Muscle layer of duodenum (tissue), 2 donors: Measurements from ENCODE around the gene HEATR9.

Experiments
- H3K27ac ChIP-seq: one replicate; pipeline ENCODE4 v1.7.0; 2013; ENCODE audit warnings: mild to moderate bottlenecking, low read length
- H3K27me3 ChIP-seq: one replicate; pipeline ENCODE4 v1.7.0; 2013; ENCODE audit warnings: low read depth, mild to moderate bottlenecking, control low read depth, low read length
- H3K36me3 ChIP-seq, 2 donors: one replicate each; pipeline ENCODE4 v1.7.0; 2013; ENCODE audit warnings: low read length in 2 of 2, control low read depth in 1 of 2, mild to moderate bottlenecking in 1 of 2; ENCODE audit not compliant: insufficient read depth in 2 of 2, control insufficient read depth in 1 of 2
- H3K4me1 ChIP-seq, 2 donors: one replicate each; pipeline ENCODE4 v1.7.0; 2013; ENCODE audit warnings: low read length in 2 of 2, mild to moderate bottlenecking in 2 of 2, control low read depth in 1 of 2, moderate library complexity in 1 of 2; ENCODE audit not compliant: insufficient read depth in 2 of 2, control insufficient read depth in 1 of 2
- H3K4me3 ChIP-seq, 2 donors: one replicate each; pipeline ENCODE4 v1.7.0; 2013; ENCODE audit warnings: low read length in 2 of 2, low read depth in 1 of 2, mild to moderate bottlenecking in 1 of 2
- H3K9me3 ChIP-seq, 2 donors: one replicate each; pipeline ENCODE4 v1.7.0; 2013; ENCODE audit warnings: low read length in 2 of 2, control low read depth in 1 of 2, mild to moderate bottlenecking in 1 of 2; ENCODE audit not compliant: control insufficient read depth in 1 of 2
- donor health status: healthy.

The HEATR9 gene

DNA sequence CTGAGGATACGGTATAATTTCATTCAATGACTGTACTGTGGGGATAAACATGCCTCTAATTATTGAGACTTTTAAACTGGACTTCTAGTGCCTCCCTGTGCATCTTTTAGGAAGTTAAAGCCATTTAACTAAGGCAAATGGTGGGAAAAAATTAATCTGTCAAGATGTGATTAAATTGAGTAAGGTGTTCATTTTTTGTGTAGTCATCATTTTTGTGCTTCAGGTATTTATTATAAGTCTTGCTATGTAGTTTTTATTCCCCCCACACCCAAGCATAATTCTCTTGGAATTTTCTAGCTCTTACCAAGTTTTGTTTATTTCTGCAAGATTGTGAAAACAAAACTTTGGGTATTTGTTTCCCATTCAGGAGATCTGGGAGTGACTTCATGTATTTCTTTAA, 49.2 kb downstream of the HEATR9 start:
- Histone ChIP-seq H3K27ac (no peak overlapping the region), H3K36me3 (peaks cover 44 to 49% of the 10 kb centered on the region in 2 donors), H3K4me1 (peaks cover 4 to 21% of the 10 kb centered on the region in 2 donors), H3K27me3 (no peaks in the 10 kb centered on the region), H3K9me3 (no peaks in the 10 kb centered on the region), H3K4me3 (no peak overlapping the region)

GRCh38 chr17:35817196-35817595, 51.5 kb downstream of the HEATR9 start:
- Histone ChIP-seq H3K27me3 (no peaks in the 10 kb centered on the region), H3K27ac (no peak overlapping the region), H3K4me3 (no peak overlapping the region), H3K36me3 (peaks cover 26 to 28% of the 10 kb centered on the region in 2 donors), H3K9me3 (no peaks in the 10 kb centered on the region), H3K4me1 (peaks cover 4 to 26% of the 10 kb centered on the region in 2 donors)

GRCh38 chr17:35816723-35817122, 52.0 kb downstream of the HEATR9 start:
- Histone ChIP-seq H3K4me1 (peaks cover 4 to 31% of the 10 kb centered on the region in 2 donors), H3K27ac (no peak overlapping the region), H3K36me3 (peaks cover 25 to 26% of the 10 kb centered on the region in 2 donors), H3K27me3 (no peaks in the 10 kb centered on the region), H3K9me3 (no peaks in the 10 kb centered on the region), H3K4me3 (no peak overlapping the region)

DNA sequence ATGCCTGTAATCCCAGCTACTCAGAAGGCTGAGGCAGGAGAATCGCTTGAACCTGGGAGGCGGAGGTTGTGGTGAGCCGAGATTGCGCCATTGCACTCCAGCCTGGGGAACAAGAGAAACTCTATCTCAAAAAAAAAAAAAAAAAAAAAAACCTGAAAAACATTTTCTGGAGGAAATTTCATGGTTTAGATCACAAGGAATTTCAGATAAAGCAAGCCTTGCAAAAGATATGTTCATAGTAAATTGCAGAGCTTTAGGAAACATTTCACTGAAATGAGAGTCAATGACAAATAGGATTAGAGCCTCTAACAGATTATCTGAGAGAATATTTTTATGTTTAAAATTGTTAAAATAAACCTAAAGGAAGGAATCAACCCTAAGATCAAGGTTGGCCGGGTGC, 56.2 kb downstream of the HEATR9 start:
- no peaks in the 10 kb centered on the region for H3K9me3 ChIP-seq
- H3K4me1 ChIP-seq, result peaks cover 15 to 56% of the 10 kb centered on the region in 2 donors
- H3K36me3 ChIP-seq, result peaks cover under 1 to 2% of the 10 kb centered on the region in 2 donors
- no peak overlapping the region for H3K27ac ChIP-seq
- H3K4me3 ChIP-seq, result no peak overlapping the region
- H3K27me3 ChIP-seq, result no peaks in the 10 kb centered on the region

DNA sequence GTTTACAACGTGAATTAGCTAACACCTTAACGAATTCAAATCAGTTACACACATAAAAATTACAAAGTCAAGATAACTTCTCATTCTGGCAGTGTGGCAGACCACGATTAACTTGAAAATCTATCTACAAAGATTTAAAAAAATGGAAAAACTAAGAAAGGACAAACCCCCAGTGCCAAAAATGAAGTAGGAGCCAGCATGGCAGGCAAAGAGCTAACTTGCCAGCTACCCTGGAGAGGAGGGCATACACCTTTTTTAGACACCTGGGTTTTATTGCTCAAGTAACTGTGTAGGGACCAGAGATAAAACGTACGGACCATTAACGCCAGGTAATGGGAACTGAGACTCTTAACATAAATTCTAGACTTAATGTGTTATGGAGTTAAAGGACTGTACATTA, 56.9 kb downstream of the HEATR9 start:
- H3K4me1 ChIP-seq, result peaks cover 15 to 49% of the 10 kb centered on the region in 2 donors
- H3K36me3 ChIP-seq, result no peaks in the 10 kb centered on the region
- no peaks in the 10 kb centered on the region for H3K9me3 ChIP-seq
- H3K27ac ChIP-seq, result no peak overlapping the region
- H3K4me3 ChIP-seq, result no peak overlapping the region
- H3K27me3 ChIP-seq, result no peaks in the 10 kb centered on the region

- Histone ChIP-seq H3K4me3 (peak overlapping the region; percentile 87 to 98), H3K9me3 (no peaks in the 10 kb centered on the region), H3K27ac (peak overlapping the region; percentile 93), H3K27me3 (no peaks in the 10 kb centered on the region), H3K36me3 (no peaks in the 10 kb centered on the region), H3K4me1 (peaks cover 12 to 36% of the 10 kb centered on the region in 2 donors)
These were observed 58.7 kb downstream of the HEATR9 start for GRCh38 chr17:35809855-35810461.

DNA sequence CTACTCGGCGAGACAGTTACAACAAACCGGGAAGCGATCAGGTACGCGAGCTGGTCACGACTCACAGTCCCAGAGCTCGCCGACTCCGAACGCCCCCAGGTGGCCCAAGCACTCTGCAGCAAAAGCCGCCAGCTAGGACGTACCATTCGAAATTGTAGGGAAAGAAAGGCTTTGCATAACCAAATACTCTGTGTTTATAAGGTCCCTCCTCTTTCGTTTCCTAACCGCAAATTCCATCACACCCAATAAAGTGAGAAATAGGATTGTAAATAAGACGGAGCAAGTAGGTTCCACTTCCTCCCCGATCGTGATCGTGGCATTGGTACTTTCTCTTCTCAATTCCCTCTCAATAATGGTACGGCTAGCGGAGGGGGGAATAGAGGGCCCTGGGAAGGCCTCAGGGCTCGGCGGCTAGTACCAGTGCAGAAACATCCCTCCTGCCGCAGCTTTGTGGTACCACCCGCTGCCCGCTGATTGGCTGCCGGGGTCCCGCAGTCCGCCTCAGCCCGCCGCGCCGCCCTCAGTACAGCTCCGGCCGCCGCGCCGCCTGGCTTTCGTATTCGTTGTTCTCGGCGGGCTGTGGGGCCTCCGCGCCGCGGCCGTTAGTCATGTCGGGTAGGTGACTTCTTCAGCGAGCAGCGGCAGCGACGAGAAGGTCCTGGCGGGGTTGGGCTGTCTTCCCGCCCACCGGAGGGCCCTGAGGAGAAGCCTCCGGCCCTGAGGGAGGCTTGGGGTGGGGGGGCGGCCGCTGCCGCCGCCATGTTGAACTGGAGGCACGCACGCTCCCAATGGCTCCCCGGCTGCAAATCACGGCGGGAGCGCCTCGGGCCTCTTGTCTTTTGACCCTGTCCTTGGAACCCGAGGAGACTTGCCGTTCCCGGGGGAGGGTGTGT, 59.5 kb downstream of the HEATR9 start, which contains the start of gene TAF15:
Gene TAF15, plus strand, starts transcription at position 523 of the 893 bp plus-strand sequence. Its CDS starts 86 bp downstream, at position 609.
- Histone ChIP-seq H3K36me3 (no peaks in the 10 kb centered on the region), H3K4me3 (peak within 1 kb of the TSS; percentile 87 to 98), H3K4me1 (peaks cover 11 to 41% of the 10 kb centered on the region in 2 donors), H3K27ac (peak within 1 kb of the TSS; percentile 93), H3K9me3 (no peaks in the 10 kb centered on the region), H3K27me3 (no peaks in the 10 kb centered on the region)

GRCh38 chr17:35808240-35808961, 60.3 kb downstream of the HEATR9 start:
- Histone ChIP-seq H3K36me3 (no peaks in the 10 kb centered on the region), H3K27me3 (no peaks in the 10 kb centered on the region), H3K9me3 (no peaks in the 10 kb centered on the region), H3K27ac (peak overlapping the region; percentile 93), H3K4me3 (peak overlapping the region; percentile 87 to 98), H3K4me1 (peaks cover 11 to 41% of the 10 kb centered on the region in 2 donors)

DNA sequence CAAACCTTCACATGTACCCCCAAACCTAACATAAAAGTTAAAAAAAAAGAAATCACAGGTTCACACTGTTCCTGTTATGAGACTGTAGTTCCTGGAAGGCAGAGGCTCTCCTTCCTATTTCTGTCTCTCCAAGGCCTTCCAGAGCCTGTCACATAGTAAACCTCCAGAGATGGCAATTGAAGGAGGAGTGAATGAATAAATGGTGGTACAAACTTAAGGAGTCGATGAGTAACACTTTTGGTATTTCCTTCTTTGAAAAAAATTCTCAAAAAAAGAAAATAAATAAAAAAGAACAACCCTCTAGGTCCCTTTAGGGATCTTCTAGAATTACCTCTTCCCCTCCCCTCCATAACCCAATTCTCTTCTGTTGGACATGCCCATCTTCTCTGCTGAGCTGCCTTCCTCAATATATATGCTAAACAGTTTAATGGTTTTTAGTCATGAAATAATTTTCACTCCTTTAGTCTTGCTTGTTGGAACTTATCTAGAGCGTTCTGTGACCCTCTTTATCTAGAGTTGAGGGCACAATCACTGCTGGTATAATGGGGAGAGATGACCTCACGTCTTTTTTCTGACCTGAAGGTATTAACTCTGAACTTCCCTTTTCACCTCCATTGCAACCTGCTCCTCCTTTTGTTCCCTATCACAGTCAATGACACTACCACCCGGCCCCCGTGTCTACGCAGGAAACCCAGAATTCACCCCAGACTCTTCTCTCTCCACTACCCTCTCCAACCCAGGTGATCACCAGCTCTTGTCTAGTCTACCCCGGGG, 61.1 kb downstream of the HEATR9 start:
- no peaks in the 10 kb centered on the region for H3K36me3 ChIP-seq
- no peaks in the 10 kb centered on the region for H3K9me3 ChIP-seq
- H3K4me3 ChIP-seq, result no peak overlapping the region
- H3K27ac ChIP-seq, result no peak overlapping the region
- peaks cover 11 to 38% of the 10 kb centered on the region in 2 donors for H3K4me1 ChIP-seq
- H3K27me3 ChIP-seq, result no peaks in the 10 kb centered on the region
